ENCODE data around the gene EXOC3L2.
"Not testable (repeated sequence)": the region's sequence is repeated elsewhere in the genome, so short reads cannot be mapped to it uniquely, and the experiment has no call there.

EXOC3L2 gene

GRCh38 chr19:45245334-45245787, at the start of gene EXOC3L2:
TSS of gene EXOC3L2 (minus strand) at chr19:45245407. CDS start at chr19:45239045, 6,362 bp downstream.
- DNase-seq, result no peak

DNA sequence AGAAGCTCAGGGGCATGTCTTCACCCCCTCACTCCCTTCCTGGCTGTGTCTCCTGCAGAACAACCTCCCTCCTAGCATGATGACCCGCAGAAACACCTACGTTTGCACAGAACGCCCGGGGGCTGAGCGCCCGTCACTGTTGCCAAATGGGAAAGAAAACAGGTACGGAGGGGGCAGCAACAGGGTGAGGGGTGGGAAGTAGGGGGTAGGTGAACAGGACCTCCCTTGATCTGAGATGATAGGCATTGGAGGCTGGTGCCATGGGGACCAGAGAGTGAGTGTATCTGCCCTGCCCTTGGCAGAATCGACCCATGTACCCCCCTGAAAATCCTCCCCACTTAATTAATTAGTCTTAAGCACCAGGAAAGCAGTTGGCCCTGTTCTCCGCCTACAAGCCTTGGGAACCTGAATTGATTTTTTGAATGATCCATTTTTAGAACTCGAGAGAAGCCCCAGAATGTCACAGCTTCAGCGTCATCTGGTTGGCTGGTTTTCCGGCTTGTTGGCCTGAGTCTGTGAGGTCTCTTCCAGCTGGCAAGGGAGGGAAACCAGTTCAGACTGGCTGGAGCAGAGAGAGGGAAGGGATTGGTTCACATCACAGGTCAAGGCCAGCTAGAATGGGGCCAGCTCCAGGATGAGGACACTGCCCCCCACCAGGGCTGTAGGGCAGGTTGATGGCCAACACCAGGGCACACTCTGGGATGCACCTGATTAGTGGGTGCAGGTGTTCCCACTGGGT, 49.3 kb upstream of the EXOC3L2 start:
- no peak for DNase-seq

GRCh38 chr19:45293682-45294081, 48.5 kb upstream of the EXOC3L2 start:
- no peak for DNase-seq

DNA sequence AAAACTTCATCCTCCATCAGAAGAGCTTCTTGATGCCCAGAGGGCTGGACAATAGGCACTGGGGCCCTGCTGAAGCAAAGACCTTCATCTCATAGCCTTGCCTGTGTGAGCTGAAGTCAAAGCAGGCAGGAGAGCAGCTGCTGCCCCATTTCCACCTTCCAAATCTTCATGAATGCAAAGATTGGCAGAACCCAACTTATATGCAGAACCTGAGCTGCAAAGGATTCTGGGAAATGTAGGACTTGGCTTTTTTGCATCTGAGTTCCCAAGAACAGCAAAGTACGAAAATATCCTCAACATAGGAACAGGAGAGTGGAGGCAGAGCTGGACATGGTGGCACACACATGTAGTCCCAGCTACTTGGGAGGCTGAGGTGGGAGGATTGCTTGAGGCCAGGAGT, 46.6 kb upstream of the EXOC3L2 start:
- no peak for DNase-seq

- no peak for DNase-seq
Observed at GRCh38 chr19:45290381-45290931, 45.2 kb upstream of the EXOC3L2 start.

DNA sequence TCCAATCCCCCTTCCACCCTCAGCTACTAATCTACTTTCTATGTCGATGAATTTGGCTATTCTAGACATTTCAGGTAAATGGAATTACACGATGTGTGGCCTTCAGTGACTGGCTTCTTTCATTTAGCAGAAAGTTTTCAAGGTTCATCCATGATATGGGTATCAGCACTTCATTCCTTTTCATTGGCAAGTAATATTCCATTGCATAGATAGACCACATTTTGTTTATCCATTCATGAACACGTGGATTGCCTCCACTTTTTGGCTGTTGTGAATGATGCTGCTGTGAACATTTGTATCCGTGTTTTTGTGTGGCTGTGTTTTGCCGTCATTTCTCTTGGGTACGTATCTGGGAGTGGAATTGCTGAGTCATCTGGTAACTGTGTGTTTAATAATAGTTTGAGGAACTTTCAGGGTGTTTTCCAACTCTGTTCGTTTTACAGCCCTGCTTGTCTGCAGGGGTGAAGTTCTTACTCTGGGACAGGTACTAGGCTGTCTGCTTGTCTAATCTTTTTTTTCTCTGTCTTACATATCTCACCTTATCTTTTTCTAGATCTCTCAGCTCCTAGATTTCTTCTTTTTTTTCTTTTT, 38.3 kb upstream of the EXOC3L2 start:
- no peak for DNase-seq

DNA sequence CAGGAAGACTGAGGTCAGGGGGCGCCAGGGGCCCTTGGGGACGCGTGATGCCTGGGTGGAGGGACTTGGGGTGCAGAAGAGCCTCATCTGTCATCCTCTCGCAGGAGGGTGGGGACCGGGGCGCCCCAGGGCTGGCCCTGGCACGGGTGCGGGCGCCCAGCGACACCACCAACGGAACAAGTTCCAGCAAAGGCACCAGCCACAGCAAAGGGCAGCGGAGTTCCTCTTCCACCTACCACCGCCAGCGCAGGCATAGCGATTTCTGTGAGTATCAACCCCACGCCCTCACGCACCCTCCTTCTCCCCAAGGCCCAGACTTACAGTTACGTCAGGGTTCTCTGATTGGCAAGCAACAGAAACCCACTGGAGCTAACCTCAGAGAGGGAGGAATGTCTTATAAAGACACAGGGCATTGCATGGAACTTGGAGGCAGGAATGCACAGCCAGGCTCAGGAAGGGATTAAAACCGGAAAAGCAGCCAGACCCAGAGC, 35.3 kb upstream of the EXOC3L2 start:
- DNase-seq, result no peak

DNA sequence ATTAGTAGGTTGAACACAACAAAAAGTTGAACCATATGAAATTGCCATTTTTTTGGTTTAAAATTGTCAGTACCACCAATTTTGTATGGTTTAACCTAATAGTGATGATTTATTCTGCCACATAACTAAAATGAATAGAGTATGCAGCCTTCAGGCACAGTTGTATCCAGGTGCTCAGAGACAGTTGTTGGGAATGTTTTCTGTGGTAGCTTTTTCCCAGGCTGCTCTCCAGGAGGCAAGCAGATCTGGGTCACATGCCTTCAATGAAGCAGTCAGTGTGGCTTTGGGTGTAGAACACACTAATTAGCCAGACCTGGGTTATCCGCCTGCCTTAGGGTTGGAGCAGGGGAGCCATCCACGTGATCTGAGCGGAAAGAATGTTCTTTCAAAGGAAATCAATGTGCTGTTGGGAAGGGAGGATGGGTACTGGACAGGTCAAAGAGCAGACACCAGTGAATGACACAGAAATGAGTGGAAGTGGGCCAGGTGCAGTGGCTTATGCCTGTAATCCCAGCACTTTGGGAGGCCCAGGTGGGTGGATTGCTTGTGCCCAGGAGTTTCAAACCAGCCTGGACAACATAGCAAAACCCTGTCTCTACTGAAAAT, 34.5 kb upstream of the EXOC3L2 start:
- DNase-seq, result no peak

GRCh38 chr19:45278087-45278486, 32.9 kb upstream of the EXOC3L2 start:
- DNase-seq, result no peak

DNA sequence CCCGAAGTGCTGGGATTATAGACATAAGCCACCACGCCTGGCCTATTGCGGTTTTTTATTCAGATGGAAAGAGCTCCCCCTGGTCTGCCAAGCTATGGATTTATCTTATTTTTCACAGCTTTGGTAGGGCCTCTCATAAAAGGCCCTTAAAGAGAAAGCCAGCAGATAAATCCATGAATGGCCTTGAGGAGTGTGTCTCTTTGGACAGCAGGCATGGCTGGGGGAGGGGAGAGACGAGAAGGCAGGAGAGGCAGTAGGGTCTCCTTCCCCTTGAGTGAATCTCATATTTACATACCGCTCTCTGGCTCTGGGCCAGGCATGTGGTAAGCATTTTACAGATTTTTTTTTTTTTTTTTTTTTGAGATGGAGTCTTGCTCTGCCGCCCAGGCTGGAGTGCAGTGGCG, 31.1 kb upstream of the EXOC3L2 start:
- DNase-seq, result no peak

DNA sequence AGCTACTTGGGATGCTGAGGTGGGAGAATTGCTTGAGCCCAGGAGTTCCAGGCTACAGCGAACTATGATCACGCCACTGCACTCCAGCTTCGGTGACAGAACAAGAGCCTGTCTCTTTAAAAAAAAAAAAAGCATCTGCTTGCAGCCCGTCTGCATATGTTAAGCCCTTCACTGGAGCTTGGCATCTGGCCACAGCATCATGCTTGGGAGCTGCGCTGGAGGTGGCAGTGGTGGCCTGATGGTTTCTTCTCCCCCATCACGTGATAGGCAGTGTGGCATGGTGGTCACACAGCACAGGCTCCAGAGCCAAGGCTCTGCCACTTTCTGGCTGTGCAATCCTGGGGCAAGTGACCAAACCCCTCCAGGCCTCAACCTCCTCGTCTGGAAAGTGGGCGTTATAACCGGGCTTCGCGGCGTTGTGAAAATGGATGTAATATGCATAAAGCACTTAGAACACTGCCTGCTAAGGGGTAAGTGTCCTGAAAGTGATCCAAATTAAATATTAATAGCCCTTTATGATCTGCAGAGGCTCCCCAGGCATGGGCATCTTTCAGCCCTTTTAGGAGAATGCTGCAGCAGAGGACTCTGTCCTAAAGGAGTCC, 30.3 kb upstream of the EXOC3L2 start:
- DNase-seq, result no peak

DNA sequence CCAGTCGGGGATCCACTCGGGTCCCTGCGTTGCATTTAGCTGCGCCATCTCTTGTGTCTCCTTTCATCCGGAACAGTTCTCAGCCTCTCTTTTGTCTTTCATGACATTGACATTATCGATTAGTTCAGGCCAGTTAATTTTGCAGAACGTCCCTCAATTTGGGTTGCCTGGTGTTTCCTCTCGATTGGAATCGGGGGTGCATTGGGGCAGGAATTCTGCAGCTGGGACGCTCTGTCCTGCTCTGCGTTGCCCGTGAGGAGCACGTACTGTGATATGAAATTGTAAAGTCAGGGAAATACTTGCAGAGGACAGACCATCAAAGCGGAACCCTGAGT, 28.3 kb upstream of the EXOC3L2 start:
- DNase-seq, result no peak

DNA sequence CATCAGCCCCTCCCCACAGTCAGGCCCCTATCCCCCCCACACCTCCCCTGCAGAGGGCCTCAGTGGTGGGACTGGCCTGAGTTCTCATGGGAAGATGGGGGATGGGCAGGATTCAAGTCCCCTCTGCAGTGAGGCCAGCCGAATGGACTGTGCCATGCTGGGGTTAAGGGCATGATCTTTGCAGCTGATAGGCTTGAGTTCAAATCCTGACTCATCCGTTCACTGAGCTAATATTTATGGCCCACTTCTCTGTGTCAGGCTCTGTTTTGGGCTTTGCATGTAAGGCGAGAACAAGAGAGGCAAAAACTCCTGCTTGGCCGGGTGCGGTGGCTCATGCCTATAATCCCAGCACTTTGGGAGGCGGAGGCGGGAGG, 26.5 kb upstream of the EXOC3L2 start:
- no peak for DNase-seq

- DNase-seq, result no peak
Observed at GRCh38 chr19:45271098-45271734, 26.0 kb upstream of the EXOC3L2 start.

GRCh38 chr19:45269939-45270338, 24.7 kb upstream of the EXOC3L2 start:
- not testable (repeated sequence) for DNase-seq

DNA sequence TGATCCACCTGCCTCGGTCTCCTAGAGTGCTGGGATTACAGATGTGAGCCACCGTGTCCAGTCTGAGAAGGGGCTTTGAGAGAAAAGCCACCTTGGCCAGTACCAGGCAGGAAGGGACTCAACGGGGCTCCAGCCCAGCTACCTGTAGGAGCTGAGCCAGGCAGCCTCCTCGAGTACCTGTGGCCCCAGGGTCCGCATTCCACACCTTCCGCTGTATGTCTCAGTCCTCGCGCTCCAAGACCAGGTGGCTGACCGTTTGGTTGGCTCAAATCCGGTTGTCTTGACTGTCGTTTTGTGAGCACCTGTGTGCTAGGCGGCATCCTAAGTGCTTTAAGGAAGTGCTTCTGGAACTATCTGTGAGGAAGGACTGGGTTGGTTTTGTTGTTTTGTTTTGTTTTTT, 22.1 kb upstream of the EXOC3L2 start:
- DNase-seq, result no peak

DNA sequence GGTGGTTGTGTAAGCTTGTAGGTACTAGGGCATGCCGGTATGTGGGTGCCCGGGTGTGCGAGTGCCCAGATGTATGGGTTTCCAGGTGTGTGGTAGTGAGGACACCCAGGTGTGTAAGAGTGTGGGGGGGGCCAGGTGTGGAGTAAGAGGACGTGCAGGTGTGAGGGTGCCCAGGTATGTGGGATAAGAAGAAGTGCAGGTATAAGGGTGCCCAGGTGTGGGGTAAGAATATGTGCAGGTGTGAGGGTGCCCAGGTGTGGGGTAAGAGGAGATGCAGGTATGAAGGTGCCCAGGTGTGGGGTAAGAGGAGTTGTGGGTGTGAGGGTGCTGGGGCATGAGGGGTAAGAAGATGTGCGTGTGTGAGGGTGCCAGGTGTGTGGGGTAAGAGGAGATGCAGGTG, 20.2 kb upstream of the EXOC3L2 start:
- no peak for DNase-seq

DNA sequence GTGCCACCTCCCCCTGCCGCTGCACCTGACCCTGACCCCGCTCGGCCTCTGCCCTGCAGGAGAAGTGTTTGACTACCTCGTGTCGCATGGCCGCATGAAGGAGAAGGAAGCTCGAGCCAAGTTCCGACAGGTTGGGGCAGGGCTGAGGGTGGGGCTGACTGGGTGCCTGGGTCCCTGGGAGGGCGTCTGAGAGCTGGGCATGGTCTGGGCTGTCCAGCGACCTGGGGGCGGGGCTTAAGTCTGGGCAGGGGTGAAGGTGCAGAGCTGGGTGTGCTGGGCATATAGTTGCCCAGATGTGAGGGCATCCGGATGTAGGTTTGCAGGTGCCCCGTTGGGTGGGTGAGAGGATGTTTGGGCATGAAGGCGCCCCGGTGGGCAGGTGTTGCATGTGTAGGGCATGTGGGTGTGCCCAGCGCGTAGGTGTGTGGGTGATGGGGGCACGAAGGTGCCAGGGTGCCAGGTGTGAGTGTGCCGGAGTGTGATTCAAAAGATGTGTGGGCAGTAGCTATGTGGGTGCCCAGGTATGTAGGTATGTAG, 19.6 kb upstream of the EXOC3L2 start:
- no peak for DNase-seq

DNA sequence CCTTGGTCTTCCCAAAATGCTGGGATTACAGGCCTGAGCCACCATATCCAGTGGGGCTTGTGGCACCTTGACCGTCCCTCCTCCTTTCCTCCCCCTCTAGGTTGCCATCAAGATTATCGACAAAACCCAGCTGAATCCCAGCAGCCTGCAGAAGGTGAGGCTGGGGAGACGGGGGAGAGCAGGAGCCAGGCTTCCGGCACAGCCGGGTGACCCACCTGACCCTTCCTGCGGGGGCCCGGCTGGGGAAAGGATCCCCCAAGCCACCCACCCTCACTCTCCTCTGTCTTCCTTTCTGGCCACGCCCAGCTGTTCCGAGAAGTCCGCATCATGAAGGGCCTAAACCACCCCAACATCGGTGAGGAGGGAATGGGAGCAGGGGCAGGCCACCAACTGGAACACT, 17.8 kb upstream of the EXOC3L2 start:
- no peak for DNase-seq

GRCh38 chr19:45262570-45262969, 17.4 kb upstream of the EXOC3L2 start:
- DNase-seq, result no peak

- DNase-seq, result no peak
Observed at GRCh38 chr19:45258862-45259261, 13.7 kb upstream of the EXOC3L2 start.

- no peak for DNase-seq
Observed at GRCh38 chr19:45256836-45257235, 11.6 kb upstream of the EXOC3L2 start.

Measured in activated CD8-positive, alpha-beta memory T cell treated with anti-CD3 and anti-CD28 coated beads for 24 hours (primary cell).